Measurements from ENCODE around the gene CYBB. TPM values are rescaled to one million over a fixed set of nuclear protein-coding genes. Genes with fewer than 3 reads are reported as not detected.
A peak's percentile ranks its signal among the peaks of the same experiment; 100 is the strongest.

The CYBB gene
- total RNA-seq, 1 donor from 2014 or later, result not detected

DNA sequence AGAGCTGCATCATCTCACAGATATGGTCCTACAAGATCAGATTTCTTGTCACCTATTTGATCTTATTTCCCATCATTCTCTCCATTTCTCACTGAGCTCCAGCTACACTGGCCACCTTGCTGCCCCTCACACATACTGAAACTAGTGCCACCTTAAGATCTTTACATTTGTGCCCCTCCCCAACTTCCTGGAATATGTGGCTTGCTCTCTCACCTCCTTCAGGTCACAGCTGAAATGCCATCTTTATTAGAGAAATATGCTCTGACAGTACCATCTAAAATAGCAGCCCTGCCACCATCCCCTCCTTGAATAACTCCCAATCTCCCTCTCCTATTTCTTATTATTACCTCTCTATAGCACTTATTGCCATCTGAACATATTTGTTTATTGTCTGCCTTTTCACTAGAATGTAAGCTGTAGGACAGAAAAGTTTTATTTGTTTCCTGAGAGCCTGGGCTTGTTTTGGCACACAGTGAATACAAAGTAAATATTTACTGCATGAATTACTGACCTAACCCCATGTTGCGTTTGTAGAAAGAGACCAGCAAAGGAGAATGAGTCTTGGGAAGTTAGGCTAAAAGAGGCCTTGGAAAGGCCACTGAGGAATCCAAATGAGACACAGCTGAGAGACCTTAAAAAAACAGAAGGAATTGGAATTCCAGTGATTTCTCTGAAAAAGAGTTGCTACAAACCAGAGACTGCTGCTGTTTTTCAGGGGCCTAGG, 44.8 kb downstream of the CYBB start:
- no peaks in the 10 kb centered on the region for H3K4me1 Mint-ChIP-seq (ENCODE audit: unreplicated experiment)
- peaks cover 4% of the 10 kb centered on the region for H3K27me3 Mint-ChIP-seq (ENCODE audit: unreplicated experiment)
- no peak overlapping the region for H3K4me3 Mint-ChIP-seq (ENCODE audit: unreplicated experiment)
- TF ChIP-seq, protein P1, sequence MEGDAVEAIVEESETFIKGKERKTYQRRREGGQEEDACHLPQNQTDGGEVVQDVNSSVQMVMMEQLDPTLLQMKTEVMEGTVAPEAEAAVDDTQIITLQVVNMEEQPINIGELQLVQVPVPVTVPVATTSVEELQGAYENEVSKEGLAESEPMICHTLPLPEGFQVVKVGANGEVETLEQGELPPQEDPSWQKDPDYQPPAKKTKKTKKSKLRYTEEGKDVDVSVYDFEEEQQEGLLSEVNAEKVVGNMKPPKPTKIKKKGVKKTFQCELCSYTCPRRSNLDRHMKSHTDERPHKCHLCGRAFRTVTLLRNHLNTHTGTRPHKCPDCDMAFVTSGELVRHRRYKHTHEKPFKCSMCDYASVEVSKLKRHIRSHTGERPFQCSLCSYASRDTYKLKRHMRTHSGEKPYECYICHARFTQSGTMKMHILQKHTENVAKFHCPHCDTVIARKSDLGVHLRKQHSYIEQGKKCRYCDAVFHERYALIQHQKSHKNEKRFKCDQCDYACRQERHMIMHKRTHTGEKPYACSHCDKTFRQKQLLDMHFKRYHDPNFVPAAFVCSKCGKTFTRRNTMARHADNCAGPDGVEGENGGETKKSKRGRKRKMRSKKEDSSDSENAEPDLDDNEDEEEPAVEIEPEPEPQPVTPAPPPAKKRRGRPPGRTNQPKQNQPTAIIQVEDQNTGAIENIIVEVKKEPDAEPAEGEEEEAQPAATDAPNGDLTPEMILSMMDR (IDR thresholded peaks at IDR 0.05), result no peak
- no peak overlapping the region for H3K27ac Mint-ChIP-seq (ENCODE audit: unreplicated experiment)
- no peaks in the 10 kb centered on the region for H3K9me3 Mint-ChIP-seq (ENCODE audit: unreplicated experiment)
- no peaks in the 10 kb centered on the region for H3K36me3 Mint-ChIP-seq (ENCODE audit: unreplicated experiment)
- DNase-seq (ENCODE audit: extremely low spot score, unreplicated experiment), result no peak

DNA sequence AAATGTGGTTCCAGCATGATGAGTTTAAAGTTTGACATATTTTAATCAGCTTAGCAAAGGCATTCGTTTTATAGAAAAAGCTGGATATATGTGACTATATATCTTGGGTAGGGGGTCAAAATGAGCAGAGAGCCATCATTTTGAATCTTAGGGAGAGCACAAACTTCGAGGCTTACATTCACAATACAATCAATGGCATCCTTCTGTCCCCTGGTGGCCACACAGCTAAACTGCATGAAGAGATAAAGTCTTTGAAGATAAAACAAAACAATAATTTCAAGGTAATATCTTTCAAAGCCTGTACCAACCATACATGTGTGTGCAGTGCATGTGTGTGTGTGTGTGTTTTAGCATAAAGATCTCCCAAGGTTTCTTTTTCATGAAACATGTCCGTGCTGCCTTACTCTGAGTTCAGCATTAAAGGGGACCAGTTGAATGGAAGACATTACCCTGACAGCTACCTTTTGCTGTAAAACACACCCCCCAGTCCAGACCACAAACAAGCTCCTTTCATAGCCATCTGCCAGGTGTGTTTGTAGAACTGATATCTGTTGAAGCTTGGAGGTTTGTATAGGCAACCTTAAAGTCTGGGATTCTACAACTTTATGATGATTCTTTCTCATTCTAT, 45.5 kb downstream of the CYBB start:
- no peak for DNase-seq (ENCODE audit: extremely low spot score, unreplicated experiment)
- H3K27ac Mint-ChIP-seq (ENCODE audit: unreplicated experiment), result no peak overlapping the region
- TF ChIP-seq, protein P1 (IDR thresholded peaks at IDR 0.05), result peak; percentile 75
- H3K4me3 Mint-ChIP-seq (ENCODE audit: unreplicated experiment), result no peak overlapping the region
- H3K36me3 Mint-ChIP-seq (ENCODE audit: unreplicated experiment), result no peaks in the 10 kb centered on the region
- no peaks in the 10 kb centered on the region for H3K4me1 Mint-ChIP-seq (ENCODE audit: unreplicated experiment)
- no peaks in the 10 kb centered on the region for H3K9me3 Mint-ChIP-seq (ENCODE audit: unreplicated experiment)
- peaks cover 4% of the 10 kb centered on the region for H3K27me3 Mint-ChIP-seq (ENCODE audit: unreplicated experiment)

DNA sequence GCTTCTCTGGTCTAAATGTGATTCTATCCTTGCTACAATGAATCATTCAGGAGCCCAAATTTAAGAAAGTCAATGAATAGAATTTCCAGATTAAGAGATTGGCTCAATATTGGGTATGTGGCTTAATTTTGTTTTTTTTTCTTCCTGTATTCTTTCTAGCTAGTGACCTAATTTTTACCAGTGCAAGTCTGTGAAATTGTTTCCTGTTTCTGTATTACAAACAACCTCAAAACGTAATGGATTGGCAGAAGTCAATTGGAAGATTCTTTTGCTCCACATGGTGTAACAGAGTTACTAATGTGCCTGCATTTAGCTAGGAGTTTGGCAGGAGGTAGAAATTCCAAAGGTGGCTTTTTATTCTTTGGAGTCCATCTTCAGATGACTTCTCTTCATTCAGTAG, 49.9 kb downstream of the CYBB start:
- DNase-seq (ENCODE audit: extremely low spot score, unreplicated experiment), result no peak
- H3K36me3 Mint-ChIP-seq (ENCODE audit: unreplicated experiment), result no peaks in the 10 kb centered on the region
- H3K27me3 Mint-ChIP-seq (ENCODE audit: unreplicated experiment), result no peaks in the 10 kb centered on the region
- H3K27ac Mint-ChIP-seq (ENCODE audit: unreplicated experiment), result no peak overlapping the region
- no peak overlapping the region for H3K4me3 Mint-ChIP-seq (ENCODE audit: unreplicated experiment)
- H3K4me1 Mint-ChIP-seq (ENCODE audit: unreplicated experiment), result no peaks in the 10 kb centered on the region
- no peaks in the 10 kb centered on the region for H3K9me3 Mint-ChIP-seq (ENCODE audit: unreplicated experiment)
- TF ChIP-seq, protein P1 (IDR thresholded peaks at IDR 0.05), result no peak

DNA sequence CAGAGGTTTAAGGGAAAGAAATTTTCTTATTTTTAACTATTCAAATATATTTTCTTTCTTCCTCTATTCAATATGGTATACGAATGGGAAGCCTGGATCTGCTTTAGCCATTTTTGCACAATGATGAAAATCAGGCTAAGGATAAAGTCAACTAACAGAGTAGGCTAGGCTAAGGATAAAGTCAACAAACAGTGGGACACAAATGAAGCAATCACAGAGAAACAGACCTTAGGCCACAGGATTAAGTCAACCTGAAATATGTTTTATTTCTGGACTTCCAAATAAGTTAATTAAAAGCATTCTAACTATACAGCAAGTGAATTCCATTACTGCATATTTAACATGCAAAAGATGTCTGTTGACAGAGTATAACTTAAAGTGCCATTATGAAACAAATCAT, 50.5 kb downstream of the CYBB start:
- H3K4me3 Mint-ChIP-seq (ENCODE audit: unreplicated experiment), result no peak overlapping the region
- H3K27ac Mint-ChIP-seq (ENCODE audit: unreplicated experiment), result no peak overlapping the region
- no peaks in the 10 kb centered on the region for H3K36me3 Mint-ChIP-seq (ENCODE audit: unreplicated experiment)
- H3K27me3 Mint-ChIP-seq (ENCODE audit: unreplicated experiment), result no peaks in the 10 kb centered on the region
- no peak for DNase-seq (ENCODE audit: extremely low spot score, unreplicated experiment)
- H3K9me3 Mint-ChIP-seq (ENCODE audit: unreplicated experiment), result no peaks in the 10 kb centered on the region
- no peaks in the 10 kb centered on the region for H3K4me1 Mint-ChIP-seq (ENCODE audit: unreplicated experiment)
- TF ChIP-seq, protein P1 (IDR thresholded peaks at IDR 0.05), result no peak

DNA sequence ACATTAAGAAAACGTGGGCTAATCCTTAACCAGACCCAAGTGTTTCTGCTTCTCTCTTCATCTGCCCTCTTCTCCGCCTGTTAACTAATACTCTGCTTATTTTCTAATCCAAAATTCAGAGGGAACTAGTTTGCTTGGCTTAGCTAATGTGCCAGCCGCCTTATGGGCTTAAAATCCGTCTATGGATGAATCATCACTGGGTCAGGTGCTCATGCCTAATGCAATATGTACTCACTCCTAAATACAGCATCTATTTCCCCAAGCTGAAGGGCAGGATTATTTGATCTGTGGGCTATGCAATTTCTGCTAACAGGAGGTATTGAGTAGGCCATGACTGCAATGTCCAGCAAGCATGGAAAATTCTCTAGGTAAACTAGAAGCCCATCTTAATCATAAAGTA, 55.1 kb downstream of the CYBB start:
- Mint-ChIP-seq H3K27me3 (ENCODE audit: unreplicated experiment) (no peaks in the 10 kb centered on the region), H3K36me3 (ENCODE audit: unreplicated experiment) (no peaks in the 10 kb centered on the region), H3K4me3 (ENCODE audit: unreplicated experiment) (no peak overlapping the region), H3K9me3 (ENCODE audit: unreplicated experiment) (peaks cover 3% of the 10 kb centered on the region), H3K27ac (ENCODE audit: unreplicated experiment) (no peak overlapping the region), H3K4me1 (ENCODE audit: unreplicated experiment) (no peaks in the 10 kb centered on the region)
- TF ChIP-seq, protein P1 (IDR thresholded peaks at IDR 0.05), result no peak
- no peak for DNase-seq (ENCODE audit: extremely low spot score, unreplicated experiment)
